GM23338 (cell line): ENCODE measurements around the gene PARP14. TPM values are rescaled to one million over a fixed set of nuclear protein-coding genes. Genes with fewer than 3 reads are reported as not detected.

Experiments
- ATAC-seq: fragments of 200-7000 bp; cut with Tn5 transposase; 3 replicates; pipeline ENCODE4 v1.9.1; 2020
- DNase-seq: peaks from one replicate; pipeline ENCODE4 v3.0.0-alpha.2; 2015; ENCODE audit warnings: low spot score
- H2AFZ ChIP-seq: fragments of 200-600 bp; sonication (generic); 2 replicates; pipeline ENCODE4 v1.8.0; 2016; ENCODE audit warnings: antibody characterized with exemption, mild to moderate bottlenecking, moderate library complexity
- H3F3A ChIP-seq: fragments of 200-600 bp; sonication (generic); replicated peaks from 2 replicates; pipeline ENCODE4 v1.8.0; 2017; ENCODE audit warnings: antibody characterized with exemption, mixed run types, low read depth
- H3K27ac ChIP-seq: fragments of 200-600 bp; sonication (generic); 2 replicates; pipeline ENCODE4 v1.6.1; 2016; ENCODE audit warnings: low read depth
- H3K27me3 ChIP-seq: fragments of 200-600 bp; sonication (generic); 2 replicates; pipeline ENCODE4 v1.8.0; 2016; ENCODE audit warnings: mild to moderate bottlenecking, mixed run types, moderate library complexity; ENCODE audit not compliant: insufficient read depth
- H3K36me3 ChIP-seq: fragments of 200-600 bp; sonication (generic); 2 replicates; pipeline ENCODE4 v1.8.0; 2016; ENCODE audit warnings: mild to moderate bottlenecking; ENCODE audit not compliant: insufficient read depth
- H3K4me1 ChIP-seq: fragments of 200-600 bp; sonication (generic); 2 replicates; pipeline ENCODE4 v1.8.0; 2016; ENCODE audit warnings: mild to moderate bottlenecking, moderate library complexity; ENCODE audit not compliant: insufficient read depth
- H3K4me2 ChIP-seq: fragments of 200-600 bp; sonication (generic); 2 replicates; pipeline ENCODE4 v1.7.1; 2017; ENCODE audit warnings: mixed run types
- H3K4me3 ChIP-seq: fragments of 200-600 bp; sonication (generic); 2 replicates; pipeline ENCODE4 v1.6.1; 2016; ENCODE audit warnings: mixed run types
- H3K79me2 ChIP-seq: fragments of 200-600 bp; sonication (generic); replicated peaks from 2 replicates; pipeline ENCODE4 v1.8.0; 2017; ENCODE audit warnings: mild to moderate bottlenecking; ENCODE audit not compliant: insufficient read depth
- H3K9me2 ChIP-seq: fragments of 200-600 bp; sonication (generic); 2 replicates; pipeline ENCODE4 v1.8.0; 2017; ENCODE audit not compliant: insufficient read depth
- H4K20me1 ChIP-seq: fragments of 200-600 bp; sonication (generic); replicated peaks from 2 replicates; pipeline ENCODE4 v1.8.0; 2017; ENCODE audit warnings: mild to moderate bottlenecking; ENCODE audit not compliant: insufficient read depth
- H3K27ac Mint-ChIP-seq: 2 replicates; pipeline ENCODE4 v1.8.0; 2020; ENCODE audit warnings: inconsistent platforms, mild to moderate bottlenecking, moderate library complexity, mixed read lengths
- H3K27me3 Mint-ChIP-seq: 3 replicates; pipeline ENCODE4 v1.8.0; 2022; ENCODE audit warnings: low read depth, mild to moderate bottlenecking, moderate library complexity, mixed read lengths, inconsistent platforms; ENCODE audit not compliant: insufficient read depth, poor library complexity
- H3K36me3 Mint-ChIP-seq: 3 replicates; pipeline ENCODE4 v1.8.0; 2021; ENCODE audit warnings: low read depth, mild to moderate bottlenecking, inconsistent platforms, moderate library complexity, mixed read lengths
- H3K4me1 Mint-ChIP-seq: 3 replicates; pipeline ENCODE4 v1.8.0; 2020; ENCODE audit warnings: mild to moderate bottlenecking, inconsistent platforms, mixed read lengths
- H3K4me3 Mint-ChIP-seq: 3 replicates; pipeline ENCODE4 v1.8.0; 2021; ENCODE audit warnings: moderate library complexity, mild to moderate bottlenecking, inconsistent platforms, mixed read lengths
- H3K9me3 Mint-ChIP-seq: 3 replicates; pipeline ENCODE4 v1.8.0; 2020; ENCODE audit warnings: moderate library complexity, mild to moderate bottlenecking, inconsistent platforms, mixed read lengths
- EZH2phosphoT487 ChIP-seq: fragments of 200-600 bp; sonication (generic); IDR thresholded peaks from one replicate; pipeline ENCODE4 v1.8.1; 2018; ENCODE audit warnings: antibody characterized with exemption; ENCODE audit not compliant: unreplicated experiment
- polyA plus RNA-seq: library from polyadenylated mRNA; unstranded; fragments of >200 nt; fragmentation: Nextera tagmentation; extraction: Ambion mirVana; gene quantifications from 2 replicates; pipeline ENCODE4 v1.2.1, GENCODE V29; 2016
- total RNA-seq: library from RNA; depleted of rRNA; stranded (reverse); fragments of >200 nt; shearing (Covaris generic); gene quantifications from 2 replicates; pipeline ENCODE4 v1.2.3, GENCODE V29; 2014
- TF ChIP-seq, protein P1 (sequence below): fragments of 250-450 bp; sonication (Bioruptor Pico); IDR thresholded peaks from 2 replicates; pipeline ENCODE4 v1.5.0; 2020; ENCODE audit warnings: mild to moderate bottlenecking, moderate library complexity
- TF ChIP-seq, protein P2 (sequence below): IDR thresholded peaks from one replicate; pipeline ENCODE4 v1.6.1; 2018; ENCODE audit warnings: antibody characterized with exemption; ENCODE audit not compliant: unreplicated experiment

PARP14 gene
- total and polyA plus RNA-seq, 2 experiments from 2014 or later = 7.8 to 26.0 TPM

DNA sequence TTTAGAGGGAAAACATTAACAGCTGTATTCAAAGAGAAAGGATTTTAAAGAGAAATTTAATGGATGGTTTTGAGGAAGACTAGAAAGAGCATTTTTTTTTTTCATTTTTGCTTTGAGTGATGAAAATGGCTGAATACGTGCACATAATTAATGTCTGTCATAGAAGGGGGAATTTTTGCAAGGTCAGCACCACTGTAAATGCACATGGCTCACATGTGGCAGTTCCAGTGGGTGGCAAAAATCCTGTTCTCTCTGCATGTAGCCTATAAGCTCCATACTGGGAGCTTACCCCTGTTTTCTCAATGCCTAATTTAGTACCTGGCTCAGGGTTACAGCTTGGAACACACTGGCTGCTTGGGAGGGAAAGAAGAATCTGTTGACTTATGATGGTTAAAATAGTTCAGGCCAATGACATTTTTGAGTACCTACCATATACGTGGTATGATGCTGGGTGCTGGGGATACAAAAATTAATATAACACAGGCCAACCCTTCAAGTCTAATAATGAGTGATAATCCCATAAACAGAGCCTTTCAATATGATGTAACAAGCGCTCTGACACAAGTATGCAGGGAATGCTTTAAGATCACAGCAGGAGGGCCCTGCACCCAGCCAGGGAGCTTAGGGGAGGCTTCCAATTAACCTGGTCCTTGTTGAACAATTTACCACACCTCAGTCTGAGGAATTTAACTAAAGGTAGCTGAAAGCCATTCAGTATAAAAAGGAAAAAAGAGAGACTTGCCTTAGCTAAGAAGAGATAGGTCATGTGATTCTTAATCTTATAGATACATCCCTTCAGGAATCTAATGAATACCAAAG is 80.0 kb downstream of the PARP14 start:
- TF ChIP-seq, protein P1, sequence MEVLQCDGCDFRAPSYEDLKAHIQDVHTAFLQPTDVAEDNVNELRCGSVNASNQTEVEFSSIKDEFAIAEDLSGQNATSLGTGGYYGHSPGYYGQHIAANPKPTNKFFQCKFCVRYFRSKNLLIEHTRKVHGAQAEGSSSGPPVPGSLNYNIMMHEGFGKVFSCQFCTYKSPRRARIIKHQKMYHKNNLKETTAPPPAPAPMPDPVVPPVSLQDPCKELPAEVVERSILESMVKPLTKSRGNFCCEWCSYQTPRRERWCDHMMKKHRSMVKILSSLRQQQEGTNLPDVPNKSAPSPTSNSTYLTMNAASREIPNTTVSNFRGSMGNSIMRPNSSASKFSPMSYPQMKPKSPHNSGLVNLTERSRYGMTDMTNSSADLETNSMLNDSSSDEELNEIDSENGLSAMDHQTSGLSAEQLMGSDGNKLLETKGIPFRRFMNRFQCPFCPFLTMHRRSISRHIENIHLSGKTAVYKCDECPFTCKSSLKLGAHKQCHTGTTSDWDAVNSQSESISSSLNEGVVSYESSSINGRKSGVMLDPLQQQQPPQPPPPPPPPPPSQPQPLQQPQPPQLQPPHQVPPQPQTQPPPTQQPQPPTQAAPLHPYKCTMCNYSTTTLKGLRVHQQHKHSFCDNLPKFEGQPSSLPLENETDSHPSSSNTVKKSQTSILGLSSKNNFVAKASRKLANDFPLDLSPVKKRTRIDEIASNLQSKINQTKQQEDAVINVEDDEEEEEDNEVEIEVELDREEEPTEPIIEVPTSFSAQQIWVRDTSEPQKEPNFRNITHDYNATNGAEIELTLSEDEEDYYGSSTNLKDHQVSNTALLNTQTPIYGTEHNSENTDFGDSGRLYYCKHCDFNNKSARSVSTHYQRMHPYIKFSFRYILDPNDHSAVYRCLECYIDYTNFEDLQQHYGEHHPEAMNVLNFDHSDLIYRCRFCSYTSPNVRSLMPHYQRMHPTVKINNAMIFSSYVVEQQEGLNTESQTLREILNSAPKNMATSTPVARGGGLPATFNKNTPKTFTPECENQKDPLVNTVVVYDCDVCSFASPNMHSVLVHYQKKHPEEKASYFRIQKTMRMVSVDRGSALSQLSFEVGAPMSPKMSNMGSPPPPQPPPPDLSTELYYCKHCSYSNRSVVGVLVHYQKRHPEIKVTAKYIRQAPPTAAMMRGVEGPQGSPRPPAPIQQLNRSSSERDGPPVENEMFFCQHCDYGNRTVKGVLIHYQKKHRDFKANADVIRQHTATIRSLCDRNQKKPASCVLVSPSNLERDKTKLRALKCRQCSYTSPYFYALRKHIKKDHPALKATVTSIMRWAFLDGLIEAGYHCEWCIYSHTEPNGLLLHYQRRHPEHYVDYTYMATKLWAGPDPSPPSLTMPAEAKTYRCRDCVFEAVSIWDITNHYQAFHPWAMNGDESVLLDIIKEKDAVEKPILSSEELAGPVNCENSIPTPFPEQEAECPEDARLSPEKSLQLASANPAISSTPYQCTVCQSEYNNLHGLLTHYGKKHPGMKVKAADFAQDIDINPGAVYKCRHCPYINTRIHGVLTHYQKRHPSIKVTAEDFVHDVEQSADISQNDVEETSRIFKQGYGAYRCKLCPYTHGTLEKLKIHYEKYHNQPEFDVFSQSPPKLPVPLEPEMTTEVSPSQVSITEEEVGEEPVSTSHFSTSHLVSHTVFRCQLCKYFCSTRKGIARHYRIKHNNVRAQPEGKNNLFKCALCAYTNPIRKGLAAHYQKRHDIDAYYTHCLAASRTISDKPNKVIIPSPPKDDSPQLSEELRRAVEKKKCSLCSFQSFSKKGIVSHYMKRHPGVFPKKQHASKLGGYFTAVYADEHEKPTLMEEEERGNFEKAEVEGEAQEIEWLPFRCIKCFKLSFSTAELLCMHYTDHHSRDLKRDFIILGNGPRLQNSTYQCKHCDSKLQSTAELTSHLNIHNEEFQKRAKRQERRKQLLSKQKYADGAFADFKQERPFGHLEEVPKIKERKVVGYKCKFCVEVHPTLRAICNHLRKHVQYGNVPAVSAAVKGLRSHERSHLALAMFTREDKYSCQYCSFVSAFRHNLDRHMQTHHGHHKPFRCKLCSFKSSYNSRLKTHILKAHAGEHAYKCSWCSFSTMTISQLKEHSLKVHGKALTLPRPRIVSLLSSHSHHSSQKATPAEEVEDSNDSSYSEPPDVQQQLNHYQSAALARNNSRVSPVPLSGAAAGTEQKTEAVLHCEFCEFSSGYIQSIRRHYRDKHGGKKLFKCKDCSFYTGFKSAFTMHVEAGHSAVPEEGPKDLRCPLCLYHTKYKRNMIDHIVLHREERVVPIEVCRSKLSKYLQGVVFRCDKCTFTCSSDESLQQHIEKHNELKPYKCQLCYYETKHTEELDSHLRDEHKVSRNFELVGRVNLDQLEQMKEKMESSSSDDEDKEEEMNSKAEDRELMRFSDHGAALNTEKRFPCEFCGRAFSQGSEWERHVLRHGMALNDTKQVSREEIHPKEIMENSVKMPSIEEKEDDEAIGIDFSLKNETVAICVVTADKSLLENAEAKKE (CRISPR knock-in tag) = 0 out of 2 replicates have a peak, but pooled peaks have one; percentile 38
- TF ChIP-seq EZH2phosphoT487 = no peak
- Histone ChIP-seq H3K27ac (peak overlapping the region; percentile 39; the same call in 1 of the 2 replicates), H4K20me1 (no peaks in the 10 kb centered on the region), H3K9me2 (no peaks in the 10 kb centered on the region), H3K27me3 (no peaks in the 10 kb centered on the region), H2AFZ (no peak overlapping the region), H3K4me3 (no peak overlapping the region), H3K4me2 (no peak overlapping the region), H3K4me1 (peaks cover 7% of the 10 kb centered on the region; the same call in 1 of the 2 replicates), H3K79me2 (no peaks in the 10 kb centered on the region), H3K36me3 (no peaks in the 10 kb centered on the region), H3F3A (no peaks in the 10 kb centered on the region)
- DNase-seq = peak; percentile 92
- peak overlapping the region; percentile 91 for H3K27ac Mint-ChIP-seq
- peaks cover 17% of the 10 kb centered on the region for H3K4me1 Mint-ChIP-seq
- no peaks in the 10 kb centered on the region for H3K9me3 Mint-ChIP-seq
- ATAC-seq = peak; percentile 96
- H3K4me3 Mint-ChIP-seq = peak overlapping the region; percentile 16; the same call in 1 of the 3 replicates
- H3K27me3 Mint-ChIP-seq = peaks cover 2% of the 10 kb centered on the region
- H3K36me3 Mint-ChIP-seq = no peaks in the 10 kb centered on the region; the same call in 2 of the 3 replicates

DNA sequence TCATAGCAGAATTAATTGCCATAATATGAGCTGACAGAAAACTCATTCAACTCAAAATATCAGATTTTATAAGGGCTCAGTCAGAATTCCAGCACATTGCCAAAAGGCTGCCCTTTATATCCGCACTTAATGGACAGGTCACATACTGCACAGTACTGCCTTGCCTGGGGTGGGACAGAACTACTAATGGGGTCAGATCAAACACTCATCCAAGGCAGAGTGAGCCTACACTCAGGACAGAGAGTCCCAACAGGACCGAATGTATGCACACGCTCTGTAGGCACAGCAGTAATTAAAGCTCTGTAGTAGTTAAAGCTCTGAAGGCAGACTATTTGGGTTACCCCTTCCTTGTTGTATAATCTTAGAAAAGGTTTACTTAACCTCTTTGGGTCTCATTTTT is 85.8 kb downstream of the PARP14 start:
- no peaks in the 10 kb centered on the region for H3K9me2 ChIP-seq
- H3K27me3 Mint-ChIP-seq = no peaks in the 10 kb centered on the region
- H3K4me1 ChIP-seq = no peaks in the 10 kb centered on the region
- H3K4me1 Mint-ChIP-seq = peaks cover 2% of the 10 kb centered on the region; the same call in 2 of the 3 replicates
- no peak overlapping the region for H2AFZ ChIP-seq
- no peaks in the 10 kb centered on the region for H3K9me3 Mint-ChIP-seq
- H3K36me3 Mint-ChIP-seq = no peaks in the 10 kb centered on the region
- H4K20me1 ChIP-seq = no peaks in the 10 kb centered on the region
- H3F3A ChIP-seq = no peaks in the 10 kb centered on the region
- H3K4me3 ChIP-seq = no peak overlapping the region
- H3K79me2 ChIP-seq = no peaks in the 10 kb centered on the region
- H3K4me3 Mint-ChIP-seq = no peak overlapping the region
- DNase-seq (no peak), ATAC-seq (no peak)
- no peak overlapping the region for H3K27ac ChIP-seq
- H3K27me3 ChIP-seq = no peaks in the 10 kb centered on the region
- H3K36me3 ChIP-seq = no peaks in the 10 kb centered on the region
- no peak overlapping the region for H3K4me2 ChIP-seq
- H3K27ac Mint-ChIP-seq = no peak overlapping the region
- TF ChIP-seq, protein P2, sequence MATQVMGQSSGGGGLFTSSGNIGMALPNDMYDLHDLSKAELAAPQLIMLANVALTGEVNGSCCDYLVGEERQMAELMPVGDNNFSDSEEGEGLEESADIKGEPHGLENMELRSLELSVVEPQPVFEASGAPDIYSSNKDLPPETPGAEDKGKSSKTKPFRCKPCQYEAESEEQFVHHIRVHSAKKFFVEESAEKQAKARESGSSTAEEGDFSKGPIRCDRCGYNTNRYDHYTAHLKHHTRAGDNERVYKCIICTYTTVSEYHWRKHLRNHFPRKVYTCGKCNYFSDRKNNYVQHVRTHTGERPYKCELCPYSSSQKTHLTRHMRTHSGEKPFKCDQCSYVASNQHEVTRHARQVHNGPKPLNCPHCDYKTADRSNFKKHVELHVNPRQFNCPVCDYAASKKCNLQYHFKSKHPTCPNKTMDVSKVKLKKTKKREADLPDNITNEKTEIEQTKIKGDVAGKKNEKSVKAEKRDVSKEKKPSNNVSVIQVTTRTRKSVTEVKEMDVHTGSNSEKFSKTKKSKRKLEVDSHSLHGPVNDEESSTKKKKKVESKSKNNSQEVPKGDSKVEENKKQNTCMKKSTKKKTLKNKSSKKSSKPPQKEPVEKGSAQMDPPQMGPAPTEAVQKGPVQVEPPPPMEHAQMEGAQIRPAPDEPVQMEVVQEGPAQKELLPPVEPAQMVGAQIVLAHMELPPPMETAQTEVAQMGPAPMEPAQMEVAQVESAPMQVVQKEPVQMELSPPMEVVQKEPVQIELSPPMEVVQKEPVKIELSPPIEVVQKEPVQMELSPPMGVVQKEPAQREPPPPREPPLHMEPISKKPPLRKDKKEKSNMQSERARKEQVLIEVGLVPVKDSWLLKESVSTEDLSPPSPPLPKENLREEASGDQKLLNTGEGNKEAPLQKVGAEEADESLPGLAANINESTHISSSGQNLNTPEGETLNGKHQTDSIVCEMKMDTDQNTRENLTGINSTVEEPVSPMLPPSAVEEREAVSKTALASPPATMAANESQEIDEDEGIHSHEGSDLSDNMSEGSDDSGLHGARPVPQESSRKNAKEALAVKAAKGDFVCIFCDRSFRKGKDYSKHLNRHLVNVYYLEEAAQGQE = no peak
